Medulla oblongata (tissue), 1 donor: ENCODE data around the gene NFAM1.

ENCODE experiments used
- DNase-seq: peaks from one replicate; pipeline ENCODE4 v3.0.0-alpha.2; 2015; ENCODE audit errors: extremely low spot score

Gene NFAM1

DNA sequence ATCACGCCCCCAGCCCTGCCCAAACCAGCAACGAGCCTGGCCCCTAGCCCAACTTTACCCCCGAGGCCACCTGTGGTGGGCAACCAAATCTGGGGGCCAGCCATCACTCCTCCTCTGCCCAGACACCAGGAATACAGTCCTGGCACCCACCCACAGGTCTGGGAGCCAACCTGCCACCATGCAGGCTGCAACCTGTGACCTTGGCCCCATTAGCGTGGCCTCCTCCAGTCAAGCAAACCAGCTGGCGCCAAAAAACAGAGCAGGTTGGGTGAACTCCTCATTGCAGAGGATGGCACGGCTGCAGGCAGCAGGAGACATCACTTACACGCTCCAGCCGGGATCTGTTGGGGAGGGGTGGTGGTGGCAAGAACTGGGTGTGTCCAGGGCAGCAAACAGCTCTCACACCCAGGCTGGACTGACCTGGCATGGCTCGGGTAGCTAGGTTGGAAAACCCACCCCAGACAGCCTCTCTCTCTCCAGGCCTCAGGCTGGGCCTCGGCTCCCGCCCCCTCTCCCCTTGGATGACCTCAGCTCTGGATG, 96.3 kb downstream of the NFAM1 start:
- no peak for DNase-seq

DNA sequence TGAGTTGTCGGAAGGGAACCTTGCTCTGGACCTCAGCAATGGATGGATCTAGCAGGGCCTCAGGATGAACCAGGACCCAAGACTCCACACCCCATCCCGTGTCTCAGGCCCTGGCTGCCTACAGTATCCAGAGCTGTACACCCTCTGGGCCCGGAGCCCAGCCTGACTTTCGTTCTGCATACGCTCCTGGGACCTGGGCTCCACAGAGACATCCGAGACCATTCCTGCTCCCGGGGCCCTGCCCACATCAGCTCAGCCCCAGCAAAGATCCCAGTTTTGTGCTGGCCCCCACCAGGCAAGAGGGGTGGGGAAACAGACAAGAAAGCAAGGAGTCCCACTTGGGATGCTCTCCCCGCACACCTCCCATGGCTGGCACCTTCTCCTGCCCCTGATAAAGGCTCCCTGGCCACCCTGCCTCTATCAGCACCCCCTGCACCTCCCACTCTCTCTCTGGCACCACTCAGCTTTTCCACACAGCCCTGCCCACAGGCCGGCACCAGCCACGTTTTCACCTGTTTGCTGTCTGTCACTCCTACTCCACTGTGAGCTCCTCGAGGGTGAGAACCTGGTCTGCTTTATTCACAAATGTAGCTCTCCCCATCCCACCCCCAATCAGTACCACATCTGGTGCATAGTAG, 97.2 kb downstream of the NFAM1 start:
- DNase-seq, result no peak

DNA sequence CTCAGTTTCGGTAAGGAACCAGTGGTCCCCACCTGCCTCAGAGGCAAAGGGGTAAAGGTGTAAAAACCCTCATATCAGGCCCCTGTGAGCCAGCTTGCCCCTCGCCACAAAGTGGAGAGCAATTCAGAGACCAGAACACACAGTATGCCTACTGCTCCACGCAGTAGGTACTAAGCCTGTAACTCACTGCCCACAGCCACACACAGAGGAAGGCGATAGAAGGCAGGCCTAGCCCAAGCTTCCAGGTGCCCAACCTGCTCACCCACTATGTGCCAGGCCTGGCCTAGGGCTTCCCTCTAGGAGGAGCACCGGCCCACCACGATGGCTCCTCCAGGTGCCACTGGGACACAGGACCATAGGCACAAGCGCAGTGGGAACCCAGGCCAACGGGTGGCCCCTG, 98.7 kb downstream of the NFAM1 start:
- no peak for DNase-seq

DNA sequence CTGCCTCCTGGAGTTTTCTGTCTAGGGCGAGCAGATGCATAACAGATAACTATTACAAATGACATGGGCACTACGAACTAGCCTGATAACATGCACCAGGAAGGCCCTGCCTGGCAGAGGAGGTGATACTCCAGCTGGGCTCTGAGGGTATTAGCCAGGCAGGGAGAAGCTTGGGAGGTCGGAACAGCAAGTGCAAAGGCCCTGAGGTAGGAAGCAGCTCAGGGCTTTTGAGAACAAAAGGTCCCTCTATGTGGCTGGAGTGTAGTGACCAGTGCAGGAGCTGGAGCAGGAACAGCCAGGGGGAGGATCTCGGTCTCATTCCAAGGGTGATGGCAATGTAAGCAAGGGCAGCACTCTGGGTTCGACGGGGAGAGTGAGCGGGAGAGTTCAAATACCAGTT, 100.1 kb downstream of the NFAM1 start:
- DNase-seq, result no peak

DNA sequence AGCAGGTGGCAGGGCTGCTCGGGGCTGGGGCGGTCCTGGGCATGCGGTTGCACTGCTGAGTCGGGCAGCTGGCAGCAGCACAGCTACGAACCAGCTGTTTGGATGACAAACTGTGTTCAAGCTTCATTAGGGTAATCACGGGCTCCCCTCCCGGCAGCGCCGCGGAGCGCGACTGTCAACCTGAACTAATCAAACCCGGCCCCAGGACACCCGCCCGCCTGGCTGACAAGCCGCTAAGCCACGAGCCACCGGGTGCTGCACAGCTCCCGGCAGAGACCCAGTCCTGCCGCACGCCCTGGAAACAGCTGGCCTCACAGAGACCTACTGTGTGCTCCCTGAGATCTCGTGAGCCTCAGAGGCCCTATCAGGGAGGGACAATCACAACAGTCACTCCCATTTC, 101.2 kb downstream of the NFAM1 start:
- DNase-seq, result no peak
